GM18873 (cell line): ENCODE data around the gene SCAF8.
"Not testable (repeated sequence)": the region's sequence is repeated elsewhere in the genome, so short reads cannot be mapped to it uniquely, and the experiment has no call there.

Experiments used
- ATAC-seq: cut with Tn5 transposase; IDR thresholded peaks from one replicate; pipeline ENCODE4 v1.9.1; 2021; ENCODE audit warnings: mild to moderate bottlenecking, moderate library complexity, moderate number of reproducible peaks; ENCODE audit not compliant: unreplicated experiment, low FRiP score

The SCAF8 gene

GRCh38 chr6:154733626-154734382, 588 bp downstream of the SCAF8 start:
- peak; percentile 62 for ATAC-seq

DNA sequence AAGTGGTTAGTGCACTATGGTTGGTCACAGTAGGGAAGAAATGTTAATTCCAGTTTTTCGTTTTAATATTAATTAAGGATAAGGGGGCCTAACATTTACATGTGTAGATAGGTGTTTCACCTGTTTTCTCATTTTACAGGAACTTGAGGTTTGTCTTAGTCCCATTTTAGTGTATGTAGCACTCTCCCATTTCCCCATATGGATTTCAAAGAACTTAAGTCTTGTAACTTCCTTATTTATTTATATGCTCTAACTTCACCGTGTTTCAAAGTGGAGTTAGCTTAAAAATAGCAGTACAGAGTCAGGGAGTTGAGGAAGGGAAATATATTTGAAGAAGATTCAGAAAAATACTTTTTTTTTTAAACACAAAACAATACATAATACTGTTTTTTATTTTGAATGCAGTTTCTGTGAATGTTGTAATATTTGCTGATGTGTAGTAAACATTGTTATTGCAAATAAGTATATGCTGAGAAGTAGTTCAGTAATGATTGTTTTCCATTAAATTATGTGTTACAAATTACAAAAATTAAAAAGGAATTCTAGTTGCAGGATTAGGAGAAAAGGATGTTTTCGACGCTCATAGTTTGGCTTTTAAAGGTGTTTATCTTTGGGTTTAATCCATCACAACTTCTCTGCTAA, 3.5 kb downstream of the SCAF8 start:
- ATAC-seq: no peak

DNA sequence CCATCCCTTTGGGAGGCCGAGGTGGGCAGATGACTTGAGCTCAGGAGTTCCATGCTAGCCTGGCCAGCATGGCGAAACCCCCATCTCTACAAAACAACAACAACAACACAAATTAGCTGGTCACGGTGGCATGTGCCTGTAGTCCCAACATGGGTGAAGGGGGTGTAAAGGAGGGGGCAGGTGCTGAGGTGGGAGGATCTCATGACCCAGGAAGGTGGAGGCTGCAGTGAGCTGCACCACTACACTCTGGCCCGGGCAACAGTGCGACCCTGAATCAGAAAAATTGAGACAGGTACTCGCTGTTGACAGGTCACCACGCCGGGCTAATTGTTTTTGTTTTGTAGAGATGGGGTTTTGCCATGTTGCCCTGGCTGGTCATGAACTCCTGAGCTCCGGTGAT, 4.2 kb downstream of the SCAF8 start:
- ATAC-seq: no peak

DNA sequence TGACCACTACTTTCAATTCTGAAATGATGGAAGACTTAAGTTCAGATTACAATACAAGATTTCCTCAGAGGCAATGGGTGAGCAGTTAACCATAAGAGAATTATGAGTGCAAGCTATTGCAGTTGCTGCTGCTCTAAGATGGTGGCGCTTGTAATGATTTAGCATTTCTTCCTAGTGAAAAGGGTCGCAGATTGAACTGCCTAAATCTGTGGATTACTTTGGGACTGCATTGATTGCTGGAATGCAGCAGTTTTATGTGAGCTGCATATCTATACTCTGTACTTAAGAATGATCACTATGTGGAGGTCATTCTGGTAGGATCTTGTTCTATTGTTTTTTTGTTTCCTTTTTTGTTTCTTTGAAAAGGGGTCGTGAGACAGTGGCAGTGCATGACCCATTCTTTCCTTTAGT, 5.3 kb downstream of the SCAF8 start:
- ATAC-seq: no peak

GRCh38 chr6:154740658-154741057, 7.4 kb downstream of the SCAF8 start:
- ATAC-seq: no peak

DNA sequence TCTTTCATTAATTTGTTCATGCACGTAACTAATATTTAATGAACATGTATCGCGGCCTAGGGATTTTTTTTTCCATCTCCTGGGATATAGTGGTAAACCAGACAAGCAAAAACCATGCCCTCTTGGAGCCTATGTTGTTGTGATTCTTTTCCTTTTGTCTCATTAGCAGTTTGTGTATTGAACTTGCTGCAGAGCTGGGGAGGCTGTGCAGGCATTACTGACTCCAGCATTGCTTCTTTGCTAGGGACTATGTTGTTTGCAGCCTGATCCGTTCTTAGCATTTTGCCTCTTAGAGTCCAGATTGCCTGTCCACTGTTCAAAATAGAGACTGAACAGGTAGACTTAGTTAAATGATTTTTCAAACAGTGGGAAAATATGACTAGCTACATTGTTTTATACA, 9.7 kb downstream of the SCAF8 start:
- ATAC-seq: no peak

GRCh38 chr6:154744029-154744745, 11.0 kb downstream of the SCAF8 start:
- not testable (repeated sequence) for ATAC-seq

GRCh38 chr6:154745243-154745642, 12.0 kb downstream of the SCAF8 start:
- no peak for ATAC-seq

- no peak for ATAC-seq
Observed at GRCh38 chr6:154749341-154749740, 16.1 kb downstream of the SCAF8 start.

DNA sequence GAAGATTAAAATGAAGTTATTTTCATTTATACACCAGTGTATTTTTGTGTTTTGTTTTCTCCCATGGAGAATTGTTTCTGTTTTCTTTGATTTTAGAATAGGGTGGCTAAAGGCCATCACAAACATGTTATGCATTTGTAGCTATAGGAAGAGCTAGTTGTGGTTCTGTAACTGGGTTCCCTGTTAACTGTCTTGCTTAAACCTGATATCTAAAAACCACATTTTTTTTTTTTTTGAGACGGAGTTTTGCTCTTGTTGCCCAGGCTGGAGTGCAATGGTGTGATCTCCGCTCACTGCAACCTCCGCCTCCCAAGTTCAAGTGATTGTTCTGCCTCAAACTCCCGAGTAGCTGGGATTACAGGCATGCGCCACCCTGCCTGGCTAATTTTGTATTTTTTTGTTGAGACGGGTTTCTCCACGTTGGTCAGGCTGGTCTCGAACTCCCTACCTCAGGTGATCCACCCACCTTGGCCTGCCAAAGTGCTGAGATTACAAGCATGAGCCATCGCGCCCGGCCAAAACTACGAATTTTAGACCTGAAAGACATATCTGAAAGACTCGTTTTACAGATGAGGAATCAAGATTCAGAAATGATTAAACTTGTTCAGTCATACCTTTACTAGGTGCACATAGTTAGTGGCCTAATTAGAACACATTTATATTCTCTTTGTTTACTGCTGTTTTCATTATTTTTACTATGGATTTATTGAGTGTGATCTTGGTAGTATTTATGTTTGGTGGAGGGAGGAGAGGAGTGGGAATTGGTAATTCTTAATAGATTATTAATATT, 18.0 kb downstream of the SCAF8 start:
- no peak for ATAC-seq

- ATAC-seq: no peak
Observed at GRCh38 chr6:154752022-154752421, 18.8 kb downstream of the SCAF8 start.

GRCh38 chr6:154754152-154754551, 20.9 kb downstream of the SCAF8 start:
- ATAC-seq: no peak

DNA sequence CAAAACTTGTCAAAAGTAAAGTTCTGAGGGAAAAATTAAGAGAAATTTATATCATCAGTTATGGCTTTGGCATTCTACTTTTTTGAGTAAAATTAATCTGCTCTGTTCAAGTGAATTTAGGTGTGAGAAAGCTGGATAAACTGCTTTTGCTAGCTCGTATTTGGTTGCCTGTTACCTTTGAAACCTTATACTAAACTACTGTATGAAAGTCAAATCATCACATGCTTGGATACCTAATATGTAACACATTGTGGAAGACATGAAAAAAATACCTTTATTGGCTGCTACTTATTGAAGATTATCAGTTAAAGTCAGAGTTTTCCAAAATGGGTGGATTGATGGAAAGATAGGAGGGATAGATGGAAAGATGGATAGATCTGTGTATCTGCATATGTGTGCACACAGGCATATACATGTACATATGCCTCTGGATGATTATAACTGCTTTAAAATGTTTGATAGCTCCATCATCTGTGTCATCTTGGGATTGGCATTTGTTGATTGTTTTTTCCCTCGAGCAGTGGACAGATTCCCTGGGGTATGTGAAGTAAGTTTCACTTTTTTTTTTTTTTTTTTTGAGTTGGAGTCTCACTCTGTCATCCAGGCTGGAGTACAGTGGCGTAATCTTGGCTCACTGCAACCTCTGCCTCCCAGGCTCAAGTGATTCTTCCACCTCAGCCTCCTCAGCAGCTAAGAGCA, 24.3 kb downstream of the SCAF8 start:
- no peak for ATAC-seq

DNA sequence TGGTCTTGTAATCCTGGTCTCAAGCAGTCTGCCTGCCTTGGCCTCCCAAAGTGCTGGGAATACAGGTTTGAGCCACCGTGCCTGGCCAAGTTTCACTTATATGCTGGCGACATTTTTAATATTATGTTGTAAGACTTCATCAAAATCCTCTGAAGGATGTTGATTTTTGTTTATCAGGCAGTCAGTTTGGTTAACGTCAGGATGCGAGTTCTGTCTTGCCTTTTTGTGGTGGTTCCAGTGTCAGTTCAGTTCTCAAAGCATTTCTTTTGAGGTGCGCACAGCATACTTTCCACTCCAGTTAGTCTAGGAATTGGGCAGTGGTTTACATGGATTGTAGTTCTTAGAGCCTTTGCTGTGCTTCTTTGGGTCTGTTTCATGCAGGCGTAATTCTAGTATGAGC, 24.9 kb downstream of the SCAF8 start:
- ATAC-seq: no peak

DNA sequence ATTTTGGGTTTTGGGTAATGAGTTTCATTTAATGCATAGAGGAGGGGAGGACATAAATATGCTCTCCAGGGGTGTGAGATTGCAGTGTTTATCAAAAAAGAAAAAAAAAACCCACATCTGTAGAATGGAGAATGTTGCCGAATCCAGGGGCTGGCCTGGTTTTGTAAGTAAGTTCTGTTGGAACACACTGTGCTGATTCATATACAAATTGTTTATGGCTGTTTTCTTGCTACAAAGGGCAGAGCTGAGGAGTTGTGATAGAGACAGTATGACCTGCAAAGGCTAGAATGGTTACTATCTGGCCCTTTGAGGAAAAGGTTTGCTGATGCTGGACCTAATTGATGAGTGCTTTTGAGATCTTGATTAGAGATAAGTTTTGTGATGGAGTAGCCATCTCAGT, 30.4 kb downstream of the SCAF8 start:
- no peak for ATAC-seq

DNA sequence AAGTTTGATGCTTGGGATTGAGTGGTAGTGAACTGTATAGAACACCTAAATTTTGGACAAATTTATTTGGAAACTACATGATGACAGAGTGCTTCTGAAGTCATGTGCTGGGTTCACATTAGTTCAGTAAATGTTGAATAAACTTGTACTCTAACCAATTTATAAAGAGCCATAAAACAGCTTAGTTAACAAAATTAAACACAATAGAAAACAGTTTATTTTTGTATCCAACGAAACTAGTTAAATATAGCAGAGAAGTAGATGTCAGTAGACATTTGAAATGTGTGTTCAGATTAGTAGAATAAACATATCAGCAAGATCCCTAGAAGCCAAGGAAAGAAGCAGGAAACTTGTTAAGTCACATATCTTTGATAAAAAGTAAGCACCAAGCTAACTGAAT, 32.1 kb downstream of the SCAF8 start:
- no peak for ATAC-seq

DNA sequence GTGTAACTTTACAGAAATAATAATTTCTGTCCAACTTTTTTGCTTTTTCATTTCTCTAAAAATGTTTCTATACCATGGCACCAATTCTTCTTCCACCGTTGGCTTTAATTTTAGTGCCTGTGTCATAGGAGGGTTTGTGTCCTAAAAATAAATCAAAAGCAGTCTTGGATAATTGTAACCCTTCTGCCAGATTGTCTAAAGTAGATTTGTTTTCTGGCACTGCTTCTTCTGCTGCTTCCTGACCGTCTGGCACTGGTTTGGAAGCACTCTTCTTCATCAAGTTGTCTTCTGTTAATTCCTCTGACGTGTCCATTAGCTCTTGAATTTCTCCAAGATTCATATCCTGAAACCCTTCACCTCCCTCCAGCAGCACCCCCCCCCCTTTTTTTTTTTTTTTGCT, 33.1 kb downstream of the SCAF8 start:
- ATAC-seq: no peak

DNA sequence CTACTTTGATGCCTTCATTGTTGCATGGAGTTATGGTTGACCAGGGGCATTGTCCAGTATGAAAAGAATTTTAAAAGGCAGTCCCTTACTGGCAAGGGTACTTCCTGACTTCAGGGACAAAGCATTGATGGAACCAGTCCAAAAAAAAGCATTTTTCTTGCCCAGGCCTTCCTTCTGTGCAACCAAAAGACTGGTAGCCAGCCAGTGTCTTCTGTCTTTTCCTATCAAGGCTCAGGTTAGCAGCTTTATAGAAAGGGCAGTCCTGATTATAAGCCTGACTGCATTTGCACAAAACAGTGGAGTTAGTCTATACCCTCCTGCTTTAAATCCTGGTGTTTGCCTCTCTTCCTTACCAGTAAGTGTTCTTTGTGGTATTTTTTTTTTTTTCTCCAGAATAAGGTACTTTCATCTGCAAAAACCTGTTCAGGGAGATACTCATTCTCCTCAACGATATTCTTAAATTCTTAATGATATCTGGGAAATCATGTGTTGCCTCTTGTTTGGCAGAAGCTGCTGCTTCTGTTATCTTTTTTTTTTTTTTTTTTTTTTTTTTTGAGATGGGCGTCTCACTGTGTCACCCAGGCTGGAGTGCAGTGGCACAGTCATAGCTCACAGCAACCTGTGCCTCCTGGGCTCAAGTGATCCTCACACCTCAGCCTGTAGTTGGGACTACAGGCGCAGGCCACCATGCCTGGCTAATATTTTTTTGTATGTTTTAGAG, 33.9 kb downstream of the SCAF8 start:
- no peak for ATAC-seq

DNA sequence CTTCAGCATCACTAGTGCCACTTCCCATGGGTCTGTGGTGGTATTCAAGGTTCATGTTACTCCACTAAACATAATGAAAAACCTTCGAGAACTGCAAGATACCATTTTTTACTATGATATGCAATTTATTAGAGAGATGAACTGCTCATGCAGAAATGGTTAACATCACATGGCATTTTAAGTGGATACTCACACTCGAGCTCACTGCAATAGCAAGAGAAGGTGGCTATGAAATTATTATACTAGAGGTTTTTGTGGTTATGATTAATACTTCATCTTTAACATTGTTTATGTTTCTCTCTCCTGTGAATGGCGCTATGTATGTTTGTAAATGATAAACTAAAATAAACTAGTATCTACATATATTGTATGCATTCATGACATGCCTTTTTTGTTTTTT, 35.1 kb downstream of the SCAF8 start:
- no peak for ATAC-seq
